Measurements from ENCODE around the gene RAPGEF2. TPM values are rescaled to one million over a fixed set of nuclear protein-coding genes. Genes with fewer than 3 reads are reported as not detected.

Gene RAPGEF2
- total and polyA plus RNA-seq, 7 donors: 4.6 to 35.2 (median 20.4) TPM

- intact Hi-C loops (cut with DNase I): no loop called here
- ATAC-seq: no peak
- DNase-seq: no peak
- H3K9me3 ChIP-seq: no peaks in the 10 kb centered on the region
- H3K4me3 ChIP-seq: no peak overlapping the region
- peaks cover 23% of the 10 kb centered on the region for H3K4me1 ChIP-seq
- H3K36me3 ChIP-seq (ENCODE audit: insufficient read depth in 1 of 2, low read depth in 1 of 2): peaks cover 0 to 4% of the 10 kb centered on the region in 2 donors
- no peak overlapping the region for H3K27ac ChIP-seq
- no peaks in the 10 kb centered on the region for H3K27me3 ChIP-seq (ENCODE audit: insufficient read depth in 3 of 3, low read length in 2 of 3)
- TF ChIP-seq, protein P1, sequence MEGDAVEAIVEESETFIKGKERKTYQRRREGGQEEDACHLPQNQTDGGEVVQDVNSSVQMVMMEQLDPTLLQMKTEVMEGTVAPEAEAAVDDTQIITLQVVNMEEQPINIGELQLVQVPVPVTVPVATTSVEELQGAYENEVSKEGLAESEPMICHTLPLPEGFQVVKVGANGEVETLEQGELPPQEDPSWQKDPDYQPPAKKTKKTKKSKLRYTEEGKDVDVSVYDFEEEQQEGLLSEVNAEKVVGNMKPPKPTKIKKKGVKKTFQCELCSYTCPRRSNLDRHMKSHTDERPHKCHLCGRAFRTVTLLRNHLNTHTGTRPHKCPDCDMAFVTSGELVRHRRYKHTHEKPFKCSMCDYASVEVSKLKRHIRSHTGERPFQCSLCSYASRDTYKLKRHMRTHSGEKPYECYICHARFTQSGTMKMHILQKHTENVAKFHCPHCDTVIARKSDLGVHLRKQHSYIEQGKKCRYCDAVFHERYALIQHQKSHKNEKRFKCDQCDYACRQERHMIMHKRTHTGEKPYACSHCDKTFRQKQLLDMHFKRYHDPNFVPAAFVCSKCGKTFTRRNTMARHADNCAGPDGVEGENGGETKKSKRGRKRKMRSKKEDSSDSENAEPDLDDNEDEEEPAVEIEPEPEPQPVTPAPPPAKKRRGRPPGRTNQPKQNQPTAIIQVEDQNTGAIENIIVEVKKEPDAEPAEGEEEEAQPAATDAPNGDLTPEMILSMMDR (IDR thresholded peaks at IDR 0.05): peak; percentile 23
- WGBS, 3 donors: 80 to 83% (median 83%) methylated on average over 5 of the region's 5 CpGs
Measured at GRCh38 chr4:159191989-159192388, 89.1 kb downstream of the RAPGEF2 start.

- 45 to 68% (median 65%) methylated on average over 1 of the region's 1 CpG for WGBS, 3 donors
- intact Hi-C loops (cut with DNase I): no loop called here
- no peak overlapping the region for H3K4me3 ChIP-seq
- H3K27me3 ChIP-seq (ENCODE audit: insufficient read depth in 3 of 3, low read length in 2 of 3): no peaks in the 10 kb centered on the region
- no peak for ATAC-seq
- H3K9me3 ChIP-seq: no peaks in the 10 kb centered on the region
- H3K27ac ChIP-seq: no peak overlapping the region
- TF ChIP-seq, protein P1 (IDR thresholded peaks at IDR 0.05): no peak
- DNase-seq: no peak
- H3K4me1 ChIP-seq: peaks cover 25% of the 10 kb centered on the region
- peaks cover 0 to 4% of the 10 kb centered on the region in 2 donors for H3K36me3 ChIP-seq (ENCODE audit: insufficient read depth in 1 of 2, low read depth in 1 of 2)
Measured at GRCh38 chr4:159193046-159193620, 90.3 kb downstream of the RAPGEF2 start.

DNA sequence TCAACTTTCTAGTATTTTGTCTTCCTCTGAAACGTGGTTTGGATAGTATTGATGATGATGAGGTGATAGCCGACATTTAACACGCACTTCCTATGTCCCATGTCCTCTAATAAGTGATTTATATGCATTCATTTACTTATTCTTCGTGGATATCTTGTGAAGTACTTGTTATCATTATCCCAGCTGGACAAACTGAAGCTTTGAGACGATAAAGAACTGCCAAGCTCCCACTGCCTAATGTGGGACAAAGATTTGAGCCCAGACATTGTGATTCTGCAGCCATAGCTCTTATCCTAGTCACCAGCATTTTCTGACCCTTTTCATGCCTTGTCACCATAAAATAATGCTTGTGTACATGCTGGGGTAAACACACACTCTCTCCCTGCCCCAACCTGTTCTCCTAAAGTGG, 92.5 kb downstream of the RAPGEF2 start:
- DNase-seq: no peak
- intact Hi-C loops (cut with DNase I): no loop called here
- Histone ChIP-seq H3K4me1 (peaks cover 20% of the 10 kb centered on the region), H3K36me3 (ENCODE audit: insufficient read depth in 1 of 2, low read depth in 1 of 2) (peaks cover 0 to 4% of the 10 kb centered on the region in 2 donors), H3K27me3 (ENCODE audit: insufficient read depth in 3 of 3, low read length in 2 of 3) (no peaks in the 10 kb centered on the region), H3K4me3 (no peak overlapping the region), H3K9me3 (no peaks in the 10 kb centered on the region), H3K27ac (no peak overlapping the region)
- TF ChIP-seq, protein P1 (IDR thresholded peaks at IDR 0.05): no peak
- no peak for ATAC-seq
- WGBS, 3 donors: 73 to 84% (median 78%) methylated on average over 5 of the region's 5 CpGs

DNA sequence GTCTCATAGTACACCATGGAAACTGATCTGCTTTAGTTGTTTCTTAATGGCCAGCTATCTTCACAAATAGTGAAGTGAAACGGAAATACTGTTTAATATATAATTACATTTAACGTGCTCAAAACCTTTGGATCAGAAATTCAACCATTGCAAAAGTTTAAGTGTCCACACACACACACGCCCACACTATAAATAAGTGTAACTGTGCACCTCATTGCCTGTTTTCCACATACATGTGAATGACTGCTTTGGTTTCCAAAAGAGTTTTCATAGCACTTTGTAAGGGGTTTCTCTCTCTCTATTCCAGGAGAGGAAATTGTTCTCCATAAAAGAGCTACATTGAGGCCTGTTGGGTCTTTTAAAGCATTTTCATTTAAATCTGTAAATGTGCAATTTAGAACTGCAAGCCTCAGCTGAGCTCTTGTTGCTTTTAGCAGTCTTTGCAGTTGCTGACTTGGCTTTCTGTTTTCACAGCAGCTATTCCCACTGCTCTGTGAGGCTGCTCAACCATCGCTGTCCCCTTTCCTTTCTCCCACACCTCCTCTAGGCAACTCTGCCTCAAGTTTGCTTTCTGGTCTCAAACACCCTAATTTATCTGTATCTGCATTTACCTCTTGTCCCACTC, 94.5 kb downstream of the RAPGEF2 start:
- Histone ChIP-seq H3K27ac (peak overlapping the region; percentile 7), H3K9me3 (no peaks in the 10 kb centered on the region), H3K4me1 (peaks cover 25% of the 10 kb centered on the region), H3K27me3 (ENCODE audit: insufficient read depth in 3 of 3, low read length in 2 of 3) (no peaks in the 10 kb centered on the region), H3K36me3 (ENCODE audit: insufficient read depth in 1 of 2, low read depth in 1 of 2) (peaks cover 0 to 4% of the 10 kb centered on the region in 2 donors), H3K4me3 (peak overlapping the region; percentile 19)
- intact Hi-C loops (cut with DNase I): no loop called here
- WGBS, 3 donors: 29 to 49% (median 41%) methylated on average over 4 of the region's 4 CpGs
- ATAC-seq (peak in 2 of 4 donors; percentile 42 to 63), DNase-seq (no peak)
- TF ChIP-seq, protein P1 (IDR thresholded peaks at IDR 0.05): no peak
